ENCODE data around the gene ROR1.

GRCh38 chr1:63836830-63837229, 63.0 kb downstream of the ROR1 start:
- TF ChIP-seq CTCF (IDR thresholded peaks at IDR 0.05) (no peak), POLR2A (IDR thresholded peaks at IDR 0.05) (no peak)

All from right lobe of liver (tissue), 4 donors.